ENCODE measurements around the gene ACP7. TPM values are rescaled to one million over a fixed set of nuclear protein-coding genes. Genes with fewer than 3 reads are reported as not detected.

Gene ACP7
- total RNA-seq, 1 experiment from 2014 or later, result 0.15 TPM

- Histone ChIP-seq H4K91ac (ENCODE audit: insufficient read length, low read depth, low read length) (no peak overlapping the region), H3K56ac (ENCODE audit: insufficient read length, low read depth, low read length) (no peak overlapping the region), H3K27me3 (ENCODE audit: insufficient read depth, low read length) (no peaks in the 10 kb centered on the region), H2BK120ac (ENCODE audit: low read depth, low read length, poor library complexity, severe bottlenecking) (no peak overlapping the region), H3T11ph (ENCODE audit: low read length) (no peak overlapping the region), H3K23ac (ENCODE audit: insufficient read length, low read depth, low read length) (no peak overlapping the region), H3K9ac (ENCODE audit: extremely low read depth, insufficient read length, low read length) (no peak overlapping the region), H3K4me1 (ENCODE audit: insufficient read depth, low read length) (no peaks in the 10 kb centered on the region), H3K27ac (ENCODE audit: insufficient read length, low read depth, low read length) (no peak overlapping the region), H3K23me2 (ENCODE audit: insufficient read length, low read depth, low read length, poor library complexity, severe bottlenecking) (no peaks in the 10 kb centered on the region), H2AFZ (ENCODE audit: low read length) (no peak overlapping the region), H2BK15ac (ENCODE audit: low read depth, low read length) (no peak overlapping the region), H2BK20ac (ENCODE audit: low read depth, low read length, poor library complexity, severe bottlenecking) (no peak overlapping the region), H3K4me2 (ENCODE audit: insufficient read depth, insufficient read length, low read length) (no peak overlapping the region), H3K79me2 (ENCODE audit: insufficient read depth, low read length) (no peaks in the 10 kb centered on the region), H2BK5ac (ENCODE audit: insufficient read length, low read length) (no peak overlapping the region), H2AK5ac (ENCODE audit: insufficient read length, low read length) (no peak overlapping the region), H3K4ac (ENCODE audit: low read depth, low read length) (no peak overlapping the region), H3K18ac (ENCODE audit: insufficient read length, low read depth, low read length) (no peak overlapping the region), H3K14ac (ENCODE audit: insufficient read depth, low read length) (no peak overlapping the region), H3K79me1 (ENCODE audit: insufficient read depth, low read depth, low read length, poor library complexity, severe bottlenecking) (no peaks in the 10 kb centered on the region), H4K5ac (ENCODE audit: insufficient read length, low read depth, low read length) (no peak overlapping the region), H3K9me3 (ENCODE audit: control insufficient read depth, low read depth, low read length) (no peaks in the 10 kb centered on the region), H2BK12ac (ENCODE audit: insufficient read length, low read depth, low read length) (no peak overlapping the region), H4K20me1 (ENCODE audit: control insufficient read depth, insufficient read depth, insufficient read length) (no peaks in the 10 kb centered on the region), H4K8ac (replicated peaks; ENCODE audit: insufficient read length, low read depth, low read length) (no peak overlapping the region)
- Mint-ChIP-seq H3K4me1 (peaks cover 4% of the 10 kb centered on the region in 2 experiments; a peak in 2 of 4 replicates), H3K27ac (no peak overlapping the region; a peak in 2 of 7 replicates), H3K4me3 (no peak overlapping the region), H3K27me3 (ENCODE audit: low read depth) (peaks cover 20% of the 10 kb centered on the region), H3K9me3 (peaks cover 21 to 24% of the 10 kb centered on the region in 2 experiments), H3K36me3 (ENCODE audit: insufficient read depth in 1 of 3, low read depth in 3 of 3) (peaks cover 7 to 13% (median 9%) of the 10 kb centered on the region in 3 experiments)
- no CpG with 5 or more reads among the region's 6 CpGs for WGBS (ENCODE audit: extremely low coverage, insufficient read length, low lambda C conversion rate)
- no peak for DNase-seq
- no peak for TF ChIP-seq CTCF (conservative IDR thresholded peaks at IDR 0.05)
These were observed 38.7 kb upstream of the ACP7 start for GRCh38 chr19:39045506-39045905.

All from H9 (cell line).